Parathyroid adenoma (tissue), 2 donors: ENCODE measurements around the gene UROD.
"Not testable (repeated sequence)": the region's sequence is repeated elsewhere in the genome, so short reads cannot be mapped to it uniquely, and the experiment has no call there.

Experiments
- H2AFZ ChIP-seq: fragments of 300-600 bp; sonication (generic); one replicate; pipeline ENCODE4 v1.7.0; 2017; ENCODE audit warnings: antibody characterized with exemption, mild to moderate bottlenecking
- H3K27ac ChIP-seq: fragments of 300-600 bp; sonication (generic); one replicate; pipeline ENCODE4 v1.7.0; 2017
- H3K27me3 ChIP-seq: fragments of 300-600 bp; sonication (generic); one replicate; pipeline ENCODE4 v1.7.0; 2017; ENCODE audit warnings: low read length; ENCODE audit not compliant: control insufficient read depth, insufficient read depth
- H3K36me3 ChIP-seq: fragments of 300-600 bp; sonication (generic); one replicate; pipeline ENCODE4 v1.7.0; 2017; ENCODE audit warnings: low read length; ENCODE audit not compliant: control insufficient read depth, insufficient read depth
- H3K4me1 ChIP-seq: fragments of 300-600 bp; sonication (generic); one replicate; pipeline ENCODE4 v1.7.0; 2017; ENCODE audit warnings: control low read depth
- H3K4me2 ChIP-seq: fragments of 300-600 bp; sonication (generic); one replicate; pipeline ENCODE4 v1.7.0; 2017; ENCODE audit warnings: low read length
- H3K4me3 ChIP-seq: fragments of 300-600 bp; sonication (generic); one replicate; pipeline ENCODE4 v1.7.0; 2017; ENCODE audit warnings: low read depth, low read length
- H3K79me2 ChIP-seq: fragments of 300-600 bp; sonication (generic); one replicate; pipeline ENCODE4 v1.7.0; 2017; ENCODE audit warnings: control low read depth
- H3K9ac ChIP-seq: fragments of 300-600 bp; sonication (generic); one replicate; pipeline ENCODE4 v1.7.0; 2017; ENCODE audit warnings: mild to moderate bottlenecking
- H3K9me3 ChIP-seq: fragments of 300-600 bp; sonication (generic); one replicate; pipeline ENCODE4 v1.7.0; 2017; ENCODE audit warnings: low read length; ENCODE audit not compliant: control insufficient read depth
- TF ChIP-seq, protein P1 (sequence below): fragments of 300-600 bp; sonication (generic); IDR thresholded peaks from one replicate; pipeline ENCODE4 v1.7.0; 2017; ENCODE audit warnings: antibody characterized with exemption, mild to moderate bottlenecking
- donor health status: primary hyperparathyroidism.

The UROD gene

DNA sequence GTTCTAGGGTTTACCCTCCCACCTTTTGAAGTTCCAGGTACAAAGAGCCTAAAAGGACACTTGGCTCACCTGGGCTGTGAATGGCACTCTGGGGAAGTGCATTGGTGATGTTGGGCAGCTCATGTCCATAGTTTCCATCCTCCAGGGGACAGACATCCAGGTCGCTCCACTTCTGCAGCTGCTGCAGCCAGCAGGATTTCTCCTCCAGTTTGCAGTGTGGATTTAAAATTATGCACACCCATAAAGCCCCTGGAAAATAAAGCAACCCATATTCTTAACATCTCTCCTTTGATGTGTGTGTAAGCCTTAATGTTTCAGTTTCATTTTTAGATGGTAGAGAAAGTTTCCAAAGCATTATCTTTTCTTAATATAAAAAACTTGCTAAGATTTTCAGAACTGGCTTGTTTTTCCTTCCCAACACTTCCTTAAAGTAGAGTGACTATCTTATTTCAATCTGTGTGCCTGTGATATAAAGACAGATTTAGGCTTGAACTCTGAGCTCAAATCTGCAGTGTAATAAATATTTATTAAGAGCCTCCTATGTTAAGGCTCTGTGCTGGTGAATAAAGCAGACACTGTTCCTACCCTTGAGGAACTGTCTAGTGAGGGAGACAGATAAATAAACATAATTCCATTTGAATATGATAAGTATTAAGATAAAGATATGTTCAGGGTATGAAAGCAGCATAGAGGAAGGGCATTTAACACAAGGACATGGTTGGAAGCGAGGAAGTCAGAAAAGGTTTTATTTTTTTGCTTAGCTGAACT, 39.1 kb downstream of the UROD start:
- Histone ChIP-seq H3K4me2 (no peak overlapping the region), H3K4me1 (no peaks in the 10 kb centered on the region), H3K4me3 (no peak overlapping the region), H3K9me3 (no peaks in the 10 kb centered on the region), H3K27me3 (no peaks in the 10 kb centered on the region), H3K36me3 (no peaks in the 10 kb centered on the region), H3K9ac (no peak overlapping the region), H3K27ac (no peak overlapping the region), H3K79me2 (no peaks in the 10 kb centered on the region), H2AFZ (no peak overlapping the region)
- TF ChIP-seq, protein P1, sequence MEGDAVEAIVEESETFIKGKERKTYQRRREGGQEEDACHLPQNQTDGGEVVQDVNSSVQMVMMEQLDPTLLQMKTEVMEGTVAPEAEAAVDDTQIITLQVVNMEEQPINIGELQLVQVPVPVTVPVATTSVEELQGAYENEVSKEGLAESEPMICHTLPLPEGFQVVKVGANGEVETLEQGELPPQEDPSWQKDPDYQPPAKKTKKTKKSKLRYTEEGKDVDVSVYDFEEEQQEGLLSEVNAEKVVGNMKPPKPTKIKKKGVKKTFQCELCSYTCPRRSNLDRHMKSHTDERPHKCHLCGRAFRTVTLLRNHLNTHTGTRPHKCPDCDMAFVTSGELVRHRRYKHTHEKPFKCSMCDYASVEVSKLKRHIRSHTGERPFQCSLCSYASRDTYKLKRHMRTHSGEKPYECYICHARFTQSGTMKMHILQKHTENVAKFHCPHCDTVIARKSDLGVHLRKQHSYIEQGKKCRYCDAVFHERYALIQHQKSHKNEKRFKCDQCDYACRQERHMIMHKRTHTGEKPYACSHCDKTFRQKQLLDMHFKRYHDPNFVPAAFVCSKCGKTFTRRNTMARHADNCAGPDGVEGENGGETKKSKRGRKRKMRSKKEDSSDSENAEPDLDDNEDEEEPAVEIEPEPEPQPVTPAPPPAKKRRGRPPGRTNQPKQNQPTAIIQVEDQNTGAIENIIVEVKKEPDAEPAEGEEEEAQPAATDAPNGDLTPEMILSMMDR: no peak

DNA sequence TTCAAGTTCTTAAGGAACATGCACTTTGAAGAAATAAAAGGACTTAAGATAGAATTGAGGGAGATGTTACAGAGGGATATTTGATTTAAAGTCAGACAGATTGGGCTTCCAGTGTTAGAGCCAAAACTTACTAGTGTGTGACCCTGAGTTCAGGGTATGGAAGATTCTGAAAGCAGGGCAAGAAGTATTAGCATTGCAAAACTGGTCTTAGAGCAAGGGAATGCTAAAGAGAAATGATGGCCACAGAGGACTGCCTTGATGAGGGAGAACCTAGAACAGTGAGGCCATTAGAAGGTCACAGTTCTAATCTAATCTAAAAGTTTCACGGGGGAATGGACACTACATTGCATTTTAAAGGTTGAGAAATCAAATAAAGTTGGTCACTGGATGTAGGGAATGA, 45.5 kb downstream of the UROD start:
- no peaks in the 10 kb centered on the region for H3K36me3 ChIP-seq
- H3K9me3 ChIP-seq: no peaks in the 10 kb centered on the region
- H3K4me1 ChIP-seq: no peaks in the 10 kb centered on the region
- H3K79me2 ChIP-seq: no peaks in the 10 kb centered on the region
- no peak overlapping the region for H3K27ac ChIP-seq
- no peak overlapping the region for H3K4me3 ChIP-seq
- H2AFZ ChIP-seq: no peak overlapping the region
- H3K27me3 ChIP-seq: no peaks in the 10 kb centered on the region
- no peak overlapping the region for H3K9ac ChIP-seq
- TF ChIP-seq, protein P1: no peak
- no peak overlapping the region for H3K4me2 ChIP-seq

DNA sequence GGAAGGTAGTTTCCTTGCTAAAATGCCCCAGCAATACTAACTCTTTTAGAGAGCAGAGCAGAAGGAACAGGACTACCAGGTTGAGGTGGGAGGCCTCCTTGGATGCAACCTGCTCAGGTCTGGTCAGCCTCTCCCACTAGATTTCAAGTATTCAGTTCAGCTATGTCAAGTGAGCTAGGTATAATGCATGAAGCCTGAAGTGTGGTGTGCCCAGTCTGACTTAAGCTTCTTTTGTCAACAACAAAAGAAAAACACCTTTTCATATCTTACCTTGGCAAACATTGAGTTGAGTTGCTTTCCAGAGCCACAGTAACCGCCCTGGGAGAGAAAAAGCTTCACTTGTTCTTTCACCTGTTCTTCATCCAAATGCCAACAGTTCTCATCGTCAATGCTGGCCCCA, 47.8 kb downstream of the UROD start:
- Histone ChIP-seq H3K4me3 (no peak overlapping the region), H2AFZ (no peak overlapping the region), H3K36me3 (no peaks in the 10 kb centered on the region), H3K27ac (no peak overlapping the region), H3K27me3 (no peaks in the 10 kb centered on the region), H3K9me3 (no peaks in the 10 kb centered on the region), H3K9ac (no peak overlapping the region), H3K4me1 (no peaks in the 10 kb centered on the region), H3K4me2 (no peak overlapping the region), H3K79me2 (no peaks in the 10 kb centered on the region)
- TF ChIP-seq, protein P1: no peak

DNA sequence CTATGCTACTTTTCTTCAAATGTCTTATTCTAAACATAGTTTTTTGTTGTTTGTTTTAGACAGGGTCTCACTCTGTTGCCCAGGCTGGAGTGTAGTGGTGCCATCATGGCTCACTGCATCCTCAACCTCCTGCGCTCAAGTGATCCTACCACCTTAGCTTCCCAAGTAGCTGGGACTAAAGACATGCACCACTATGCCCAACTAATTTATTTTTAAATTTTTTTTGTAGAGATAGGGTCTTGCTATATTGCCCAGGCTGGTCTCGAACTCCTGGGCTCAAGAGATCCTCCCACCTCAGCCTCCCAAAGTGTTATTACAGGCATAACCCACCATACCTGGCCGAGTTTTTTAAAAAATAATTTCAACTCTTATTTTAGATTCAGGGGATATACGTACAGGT, 50.4 kb downstream of the UROD start:
- H3K79me2 ChIP-seq, H3K27me3 ChIP-seq, H3K4me2 ChIP-seq, H3K4me1 ChIP-seq, H3K9ac ChIP-seq, H3K4me3 ChIP-seq, H3K27ac ChIP-seq, H3K9me3 ChIP-seq, H2AFZ ChIP-seq, H3K36me3 ChIP-seq: not testable (repeated sequence)

DNA sequence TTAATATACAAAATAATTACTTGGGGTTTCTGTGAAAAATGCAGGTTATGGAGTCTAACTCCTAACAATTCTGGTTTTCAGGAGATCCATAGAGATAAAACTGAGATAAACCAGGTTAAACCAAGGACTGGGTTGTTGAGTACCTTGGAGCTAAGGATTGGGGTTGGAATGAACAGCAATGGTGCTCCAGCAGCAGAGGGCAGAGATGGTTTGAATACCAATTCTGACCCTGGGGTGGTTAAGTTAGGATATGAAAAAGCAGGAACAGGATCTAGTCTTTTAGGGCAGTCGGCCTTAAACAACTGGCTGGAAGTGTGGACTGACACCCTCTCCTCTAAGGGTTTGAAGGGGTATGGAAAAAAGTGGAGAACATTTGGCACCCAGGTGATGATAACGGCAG, 53.0 kb downstream of the UROD start:
- Histone ChIP-seq H3K4me3 (no peak overlapping the region), H2AFZ (no peak overlapping the region), H3K9ac (no peak overlapping the region), H3K27me3 (no peaks in the 10 kb centered on the region), H3K9me3 (no peaks in the 10 kb centered on the region), H3K4me2 (no peak overlapping the region), H3K79me2 (no peaks in the 10 kb centered on the region), H3K4me1 (no peaks in the 10 kb centered on the region), H3K36me3 (no peaks in the 10 kb centered on the region), H3K27ac (no peak overlapping the region)
- TF ChIP-seq, protein P1: no peak
